Panc1 (cell line): ENCODE results near the gene FAM20B.
"Not testable (repeated sequence)": the region's sequence is repeated elsewhere in the genome, so short reads cannot be mapped to it uniquely, and the experiment has no call there.

ENCODE experiments used
- POLR2AphosphoS5 ChIP-seq: IDR thresholded peaks from 2 replicates; pipeline ENCODE4 v1.6.1; 2012; ENCODE audit warnings: mild to moderate bottlenecking, low read depth, low read length, moderate library complexity
- SIN3A ChIP-seq: IDR thresholded peaks from 2 replicates; pipeline ENCODE4 v1.6.1; 2012; ENCODE audit warnings: low read depth, mild to moderate bottlenecking, low read length, moderate library complexity, borderline replicate concordance; ENCODE audit not compliant: insufficient read depth
- TCF7L2 ChIP-seq: IDR thresholded peaks from 2 replicates; pipeline ENCODE4 v1.6.1; 2011; ENCODE audit warnings: mild to moderate bottlenecking, low read depth, low read length, inconsistent platforms
- TF ChIP-seq, protein P1 (sequence below): fragments of 450-650 bp; IDR thresholded peaks from 2 replicates; pipeline ENCODE4 v1.5.1; 2017; ENCODE audit warnings: mild to moderate bottlenecking

DNA sequence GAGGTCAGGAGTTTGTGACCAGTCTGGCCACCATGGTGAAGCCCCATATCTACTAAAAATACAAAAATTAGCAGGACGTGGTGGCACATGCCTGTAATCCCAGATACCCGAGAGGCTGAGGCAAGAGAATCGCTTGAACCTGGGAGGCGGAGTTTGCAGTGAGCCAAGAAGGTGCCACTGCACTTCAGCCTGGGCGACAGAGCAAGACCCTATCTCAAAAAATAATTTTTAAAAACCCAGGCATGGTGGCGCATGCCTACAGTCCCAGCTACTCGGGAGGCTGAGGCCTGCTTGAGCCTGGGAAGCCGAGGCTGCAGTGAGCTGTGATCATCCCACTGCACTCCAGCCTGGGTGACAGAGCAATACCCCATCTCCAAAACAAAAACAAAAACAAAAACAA is 23.6 kb upstream of the FAM20B start:
- TF ChIP-seq, protein P1, sequence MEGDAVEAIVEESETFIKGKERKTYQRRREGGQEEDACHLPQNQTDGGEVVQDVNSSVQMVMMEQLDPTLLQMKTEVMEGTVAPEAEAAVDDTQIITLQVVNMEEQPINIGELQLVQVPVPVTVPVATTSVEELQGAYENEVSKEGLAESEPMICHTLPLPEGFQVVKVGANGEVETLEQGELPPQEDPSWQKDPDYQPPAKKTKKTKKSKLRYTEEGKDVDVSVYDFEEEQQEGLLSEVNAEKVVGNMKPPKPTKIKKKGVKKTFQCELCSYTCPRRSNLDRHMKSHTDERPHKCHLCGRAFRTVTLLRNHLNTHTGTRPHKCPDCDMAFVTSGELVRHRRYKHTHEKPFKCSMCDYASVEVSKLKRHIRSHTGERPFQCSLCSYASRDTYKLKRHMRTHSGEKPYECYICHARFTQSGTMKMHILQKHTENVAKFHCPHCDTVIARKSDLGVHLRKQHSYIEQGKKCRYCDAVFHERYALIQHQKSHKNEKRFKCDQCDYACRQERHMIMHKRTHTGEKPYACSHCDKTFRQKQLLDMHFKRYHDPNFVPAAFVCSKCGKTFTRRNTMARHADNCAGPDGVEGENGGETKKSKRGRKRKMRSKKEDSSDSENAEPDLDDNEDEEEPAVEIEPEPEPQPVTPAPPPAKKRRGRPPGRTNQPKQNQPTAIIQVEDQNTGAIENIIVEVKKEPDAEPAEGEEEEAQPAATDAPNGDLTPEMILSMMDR: not testable (repeated sequence)
- TF ChIP-seq SIN3A, POLR2AphosphoS5, TCF7L2: not testable (repeated sequence)
